SK-N-SH (cell line): ENCODE measurements around the gene CNTNAP2. TPM values are rescaled to one million over a fixed set of nuclear protein-coding genes. Genes with fewer than 3 reads are reported as not detected.

Source experiments
- CTCF ChIA-PET: fragments of 300-600, 350-600 bp; formaldehyde crosslinking; extraction: SDS; loops from one replicate; lab custom pipeline; 2021; lab: Yijun Ruan, JAX
- POLR2A ChIA-PET: fragments of 350-600 bp; sonication (Branson Sonifier 250); formaldehyde crosslinking; extraction: SDS; loops from one replicate; lab custom pipeline; 2020; ENCODE audit warnings: antibody characterized with exemption, inconsistent platforms; lab: Yijun Ruan, JAX
- DNase-seq: peaks from one replicate; pipeline ENCODE4 v3.0.0; 2012
- H2AFZ ChIP-seq: fragments of 200-600 bp; sonication (generic); 2 replicates; pipeline ENCODE4 v1.8.1; 2016; ENCODE audit warnings: antibody characterized with exemption, mild to moderate bottlenecking, low read depth
- H3F3A ChIP-seq: fragments of 200-600 bp; sonication (generic); replicated peaks from 2 replicates; pipeline ENCODE3; 2016; ENCODE audit warnings: antibody characterized with exemption, mild to moderate bottlenecking; ENCODE audit not compliant: insufficient read depth
- H3K27ac ChIP-seq, 2 experiments: fragments of 200-500 bp in 1 of 2; fragments of 200-600 bp in 1 of 2; sonication (Bioruptor generic) in 1 of 2; sonication (generic), shearing (Covaris generic) in 1 of 2; 2 replicates each; pipeline versions ENCODE4 v1.5.1 to v1.6.1; 2014 to 2016; ENCODE audit warnings: low read depth in 2 of 2, inconsistent platforms in 1 of 2, low read length in 1 of 2, mild to moderate bottlenecking in 1 of 2, mixed read lengths in 1 of 2
- H3K27me3 ChIP-seq: fragments of 200-600 bp; sonication (generic), shearing (Covaris generic); 2 replicates; pipeline ENCODE4 v1.6.1; 2016; ENCODE audit warnings: mixed run types; ENCODE audit not compliant: insufficient read depth
- H3K36me3 ChIP-seq, 2 experiments: fragments of 200-500 bp in 1 of 2; fragments of 200-600 bp in 1 of 2; sonication (Bioruptor generic) in 1 of 2; sonication (generic) in 1 of 2; replicated peaks in 1 of 2; 2 replicates each; pipeline versions ENCODE3 to v1.5.1; 2014 to 2016; ENCODE audit warnings: low read length in 1 of 2, mild to moderate bottlenecking in 1 of 2; ENCODE audit not compliant: insufficient read depth in 2 of 2, control insufficient read depth in 1 of 2
- H3K4me1 ChIP-seq, 2 experiments: fragments of 200-500 bp in 1 of 2; fragments of 200-600 bp in 1 of 2; sonication (Bioruptor generic) in 1 of 2; sonication (generic), shearing (Covaris generic) in 1 of 2; 2 replicates each; pipeline versions ENCODE4 v1.5.1 to v1.6.1; 2014 to 2016; ENCODE audit warnings: low read depth in 1 of 2, low read length in 1 of 2, mixed run types in 1 of 2; ENCODE audit not compliant: insufficient read depth in 2 of 2, control insufficient read depth in 1 of 2
- H3K4me2 ChIP-seq: fragments of 200-600 bp; sonication (generic), shearing (Covaris generic); 2 replicates; pipeline ENCODE4 v1.6.1; 2017; ENCODE audit warnings: mixed run types
- H3K4me3 ChIP-seq, 2 experiments: fragments of 200-500 bp in 1 of 2; fragments of 200-600 bp in 1 of 2; sonication (Bioruptor generic) in 1 of 2; sonication (generic), shearing (Covaris generic) in 1 of 2; 2 replicates each; pipeline versions ENCODE4 v1.5.1 to v1.8.1; 2014 to 2016; ENCODE audit warnings: low read depth in 2 of 2, inconsistent platforms in 1 of 2, low read length in 1 of 2, mild to moderate bottlenecking in 1 of 2, mixed read lengths in 1 of 2, moderate library complexity in 1 of 2
- H3K79me2 ChIP-seq: fragments of 200-600 bp; sonication (generic); 2 replicates; pipeline ENCODE4 v1.8.1; 2017; ENCODE audit warnings: mild to moderate bottlenecking; ENCODE audit not compliant: insufficient read depth
- H3K9ac ChIP-seq: fragments of 200-600 bp; sonication (generic); 2 replicates; pipeline ENCODE4 v1.6.1; 2017; ENCODE audit warnings: mixed run types
- H3K9me2 ChIP-seq: fragments of 200-600 bp; sonication (generic); 2 replicates; pipeline ENCODE4 v1.6.1; 2017; ENCODE audit warnings: mixed run types
- H3K9me3 ChIP-seq: fragments of 200-600 bp; sonication (generic); 2 replicates; pipeline ENCODE4 v1.6.1; 2017; ENCODE audit warnings: mixed run types, mild to moderate bottlenecking, moderate library complexity
- H4K20me1 ChIP-seq: fragments of 200-600 bp; sonication (generic); 2 replicates; pipeline ENCODE4 v1.6.1; 2017; ENCODE audit warnings: mild to moderate bottlenecking, mixed run types; ENCODE audit not compliant: insufficient read depth
- CHD2 ChIP-seq: fragments of 150-350 bp; IDR thresholded peaks from 2 replicates; pipeline ENCODE4 v1.6.1; 2018; ENCODE audit warnings: low read length; ENCODE audit not compliant: partially characterized antibody
- EP300 ChIP-seq, 2 experiments: IDR thresholded peaks; 2 replicates each; pipeline versions ENCODE4 v1.4.0 to v1.6.1; 2012; ENCODE audit warnings: borderline replicate concordance in 1 of 2, low read depth in 1 of 2, low read length in 1 of 2
- GABPA ChIP-seq: IDR thresholded peaks from 2 replicates; pipeline ENCODE4 v1.4.0; 2012; ENCODE audit warnings: low read depth, mild to moderate bottlenecking
- GATA2 ChIP-seq: sonication (generic); formaldehyde crosslinking; IDR thresholded peaks from 2 replicates; pipeline ENCODE4 v1.5.0; 2020; ENCODE audit warnings: mild to moderate bottlenecking, missing genetic modification reagents
- IRF3 ChIP-seq: fragments of 150-350 bp; IDR thresholded peaks from 2 replicates; pipeline ENCODE4 v1.6.1; 2016; ENCODE audit warnings: mild to moderate bottlenecking, low read depth, low read length
- MXI1 ChIP-seq: IDR thresholded peaks from 2 replicates; pipeline ENCODE4 v1.6.1; 2012; ENCODE audit warnings: mild to moderate bottlenecking, low read depth, low read length, improper control_type of control experiment
- POLR2AphosphoS5 ChIP-seq: IDR thresholded peaks from 2 replicates; pipeline ENCODE4 v1.6.1; 2012; ENCODE audit warnings: low read depth, low read length
- RAD21 ChIP-seq: IDR thresholded peaks from 2 replicates; pipeline ENCODE4 v1.6.1; 2012; ENCODE audit warnings: mild to moderate bottlenecking, low read length
- RCOR1 ChIP-seq: fragments of 150-350 bp; IDR thresholded peaks from 2 replicates; pipeline ENCODE4 v1.6.1; 2017; ENCODE audit warnings: antibody characterized with exemption, low read length
- YY1 ChIP-seq: IDR thresholded peaks from 2 replicates; pipeline ENCODE4 v1.4.0; 2012; ENCODE audit warnings: low read depth, mild to moderate bottlenecking
- WGBS: methylation state at CpG from one replicate; pipeline ENCODE4 v1.1.6; 2017; ENCODE audit warnings: low lambda C conversion rate; 5-methylcytosine and 5-hydroxymethylcytosine counted together
- polyA plus RNA-seq, 3 experiments: library from polyadenylated mRNA; depleted of rRNA; stranded (reverse); fragments of >200 nt; gene quantifications; 2 replicates each; pipeline ENCODE4 v1.2.3, GENCODE V29; 2012
- TF ChIP-seq, protein P1 (sequence below): fragments of 200-600 bp; sonication (generic); IDR thresholded peaks from 2 replicates; pipeline ENCODE4 v1.6.1; 2017; ENCODE audit warnings: antibody characterized with exemption, mild to moderate bottlenecking, moderate library complexity

The CNTNAP2 gene
- polyA plus RNA-seq, 1 of the 3 experiments (the other 2 are of a cell fraction): 3.4 TPM

- Histone ChIP-seq H2AFZ (no peak overlapping the region), H3F3A (no peaks in the 10 kb centered on the region), H3K9me2 (no peaks in the 10 kb centered on the region), H3K9ac (no peak overlapping the region), H3K4me3 (no peak overlapping the region), H3K79me2 (no peaks in the 10 kb centered on the region), H3K36me3 (no peaks in the 10 kb centered on the region), H3K4me2 (no peak overlapping the region), H3K27me3 (no peaks in the 10 kb centered on the region), H3K27ac (no peak overlapping the region), H4K20me1 (no peaks in the 10 kb centered on the region), H3K4me1 (peaks cover 0 to 6% of the 10 kb centered on the region in 2 experiments; a peak in 2 of 4 replicates), H3K9me3 (no peaks in the 10 kb centered on the region)
- 71% methylated on average over 3 of the region's 3 CpGs for WGBS
- TF ChIP-seq EP300 (IDR thresholded peaks at IDR 0.05; ENCODE audit: borderline replicate concordance in 1 of 2, low read depth in 1 of 2, low read length in 1 of 2): no peak
- no peak for DNase-seq
- ChIA-PET POLR2A (no interaction called here), CTCF (interaction anchor here (1.0 to 1.2 kb wide), 2 partner anchors 287 to 624 kb away, joined by 3 to 4 read pairs; no protein-coding TSS in a partner anchor)
These were observed 1939.8 kb downstream of the CNTNAP2 start for GRCh38 chr7:148056406-148056805.

DNA sequence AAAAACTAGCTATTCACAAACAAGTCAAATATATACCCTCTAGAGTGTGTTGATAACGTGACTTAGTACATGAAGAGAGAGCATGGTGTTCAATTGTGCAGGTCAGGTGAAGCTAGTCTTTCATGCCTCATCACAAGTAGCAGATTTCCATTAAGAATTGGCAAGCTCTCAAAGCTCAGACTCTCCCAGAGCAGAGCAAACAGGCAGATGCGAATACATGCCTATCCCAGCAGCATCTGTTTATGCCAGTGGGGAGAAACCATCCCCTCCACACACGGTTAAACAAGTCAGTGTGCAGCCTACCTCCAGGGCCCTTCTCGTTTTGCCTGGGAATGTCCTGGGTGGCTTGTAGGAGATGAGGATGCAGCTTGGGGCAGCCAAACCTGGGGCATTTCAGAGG, 1941.5 kb downstream of the CNTNAP2 start:
- no peak overlapping the region for H3K9ac ChIP-seq
- WGBS: 48% methylated on average over 3 of the region's 4 CpGs
- no peaks in the 10 kb centered on the region for H3K9me2 ChIP-seq
- ChIA-PET CTCF (interaction anchor here (0.9 to 1.3 kb wide), 2 partner anchors 15 to 27 kb away, joined by 3 to 4 read pairs; no protein-coding TSS in a partner anchor), POLR2A (no interaction called here)
- peak overlapping the region in 1 of 2 experiments; percentile 61; a peak in 2 of 4 replicates for H3K27ac ChIP-seq
- H3K27me3 ChIP-seq: no peaks in the 10 kb centered on the region
- H3K4me1 ChIP-seq: peaks cover 0 to 6% of the 10 kb centered on the region in 2 experiments; a peak in 1 of 4 replicates
- H3K9me3 ChIP-seq: peaks cover 5% of the 10 kb centered on the region; the same call in 1 of the 2 replicates
- peak; percentile 61 for DNase-seq
- no peaks in the 10 kb centered on the region for H3K79me2 ChIP-seq
- TF ChIP-seq GABPA: no peak
- TF ChIP-seq POLR2AphosphoS5: no peak
- TF ChIP-seq EP300 (IDR thresholded peaks at IDR 0.05; ENCODE audit: borderline replicate concordance in 1 of 2, low read depth in 1 of 2, low read length in 1 of 2): peak in 1 of 2 experiments; percentile 65; a peak in 2 of 4 replicates
- TF ChIP-seq, protein P1, sequence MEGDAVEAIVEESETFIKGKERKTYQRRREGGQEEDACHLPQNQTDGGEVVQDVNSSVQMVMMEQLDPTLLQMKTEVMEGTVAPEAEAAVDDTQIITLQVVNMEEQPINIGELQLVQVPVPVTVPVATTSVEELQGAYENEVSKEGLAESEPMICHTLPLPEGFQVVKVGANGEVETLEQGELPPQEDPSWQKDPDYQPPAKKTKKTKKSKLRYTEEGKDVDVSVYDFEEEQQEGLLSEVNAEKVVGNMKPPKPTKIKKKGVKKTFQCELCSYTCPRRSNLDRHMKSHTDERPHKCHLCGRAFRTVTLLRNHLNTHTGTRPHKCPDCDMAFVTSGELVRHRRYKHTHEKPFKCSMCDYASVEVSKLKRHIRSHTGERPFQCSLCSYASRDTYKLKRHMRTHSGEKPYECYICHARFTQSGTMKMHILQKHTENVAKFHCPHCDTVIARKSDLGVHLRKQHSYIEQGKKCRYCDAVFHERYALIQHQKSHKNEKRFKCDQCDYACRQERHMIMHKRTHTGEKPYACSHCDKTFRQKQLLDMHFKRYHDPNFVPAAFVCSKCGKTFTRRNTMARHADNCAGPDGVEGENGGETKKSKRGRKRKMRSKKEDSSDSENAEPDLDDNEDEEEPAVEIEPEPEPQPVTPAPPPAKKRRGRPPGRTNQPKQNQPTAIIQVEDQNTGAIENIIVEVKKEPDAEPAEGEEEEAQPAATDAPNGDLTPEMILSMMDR: no peak
- peak; percentile 8; the same call in 1 of the 2 replicates for TF ChIP-seq GATA2 (CRISPR knock-in tag)
- peak; percentile 52; the same call in 1 of the 2 replicates for TF ChIP-seq MXI1
- peak; percentile 26 for TF ChIP-seq RAD21
- TF ChIP-seq YY1: no peak
- no peak for TF ChIP-seq IRF3
- TF ChIP-seq RCOR1: peak; percentile 73
- peak; percentile 47 for TF ChIP-seq CHD2
- no peaks in the 10 kb centered on the region for H3K36me3 ChIP-seq
- no peak overlapping the region for H2AFZ ChIP-seq
- no peak overlapping the region for H3K4me2 ChIP-seq
- no peak overlapping the region for H3K4me3 ChIP-seq
- no peaks in the 10 kb centered on the region for H4K20me1 ChIP-seq
- H3F3A ChIP-seq: no peaks in the 10 kb centered on the region
